Keratinocyte (primary cell): ENCODE measurements around the gene ACTR5.

Experiments
- EZH2 ChIP-seq: IDR thresholded peaks from one replicate; pipeline ENCODE4 v1.6.1; 2012; ENCODE audit warnings: inconsistent platforms, mild to moderate bottlenecking, low read length, moderate library complexity
- TF ChIP-seq, protein P1 (sequence below), 3 experiments: IDR thresholded peaks in 1 of 3; conservative IDR thresholded peaks in 1 of 3; optimal IDR thresholded peaks in 1 of 3; 2 replicates in 2 of 3; 3 replicates in 1 of 3; pipeline versions ENCODE3 to v1.5.1; 2011; ENCODE audit warnings: low read length in 3 of 3, mild to moderate bottlenecking in 3 of 3, moderate library complexity in 2 of 3, control low read depth in 1 of 3, inconsistent platforms in 1 of 3; ENCODE audit not compliant: insufficient read depth in 2 of 3; ENCODE audit errors: extremely low read depth in 1 of 3

- TF ChIP-seq, protein P1, sequence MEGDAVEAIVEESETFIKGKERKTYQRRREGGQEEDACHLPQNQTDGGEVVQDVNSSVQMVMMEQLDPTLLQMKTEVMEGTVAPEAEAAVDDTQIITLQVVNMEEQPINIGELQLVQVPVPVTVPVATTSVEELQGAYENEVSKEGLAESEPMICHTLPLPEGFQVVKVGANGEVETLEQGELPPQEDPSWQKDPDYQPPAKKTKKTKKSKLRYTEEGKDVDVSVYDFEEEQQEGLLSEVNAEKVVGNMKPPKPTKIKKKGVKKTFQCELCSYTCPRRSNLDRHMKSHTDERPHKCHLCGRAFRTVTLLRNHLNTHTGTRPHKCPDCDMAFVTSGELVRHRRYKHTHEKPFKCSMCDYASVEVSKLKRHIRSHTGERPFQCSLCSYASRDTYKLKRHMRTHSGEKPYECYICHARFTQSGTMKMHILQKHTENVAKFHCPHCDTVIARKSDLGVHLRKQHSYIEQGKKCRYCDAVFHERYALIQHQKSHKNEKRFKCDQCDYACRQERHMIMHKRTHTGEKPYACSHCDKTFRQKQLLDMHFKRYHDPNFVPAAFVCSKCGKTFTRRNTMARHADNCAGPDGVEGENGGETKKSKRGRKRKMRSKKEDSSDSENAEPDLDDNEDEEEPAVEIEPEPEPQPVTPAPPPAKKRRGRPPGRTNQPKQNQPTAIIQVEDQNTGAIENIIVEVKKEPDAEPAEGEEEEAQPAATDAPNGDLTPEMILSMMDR (optimal IDR thresholded peaks at IDR 0.05 in 1 of 3, IDR thresholded peaks at IDR 0.05 in 1 of 3, conservative IDR thresholded peaks at IDR 0.05 in 1 of 3; ENCODE audit: extremely low read depth in 1 of 3, insufficient read depth in 2 of 3, low read length in 3 of 3), result no peak
- no peak for TF ChIP-seq EZH2
Observed at GRCh38 chr20:38818113-38819065, 70.1 kb downstream of the ACTR5 start.
